GM21723 (cell line): Measurements from ENCODE around the gene PCDHGA5.
"Not testable (repeated sequence)": the region's sequence is repeated elsewhere in the genome, so short reads cannot be mapped to it uniquely, and the experiment has no call there.

Experiments
- ATAC-seq: cut with Tn5 transposase; IDR thresholded peaks from one replicate; pipeline ENCODE4 v1.9.1; 2021; ENCODE audit warnings: mild to moderate bottlenecking, moderate library complexity; ENCODE audit not compliant: unreplicated experiment

The PCDHGA5 gene

DNA sequence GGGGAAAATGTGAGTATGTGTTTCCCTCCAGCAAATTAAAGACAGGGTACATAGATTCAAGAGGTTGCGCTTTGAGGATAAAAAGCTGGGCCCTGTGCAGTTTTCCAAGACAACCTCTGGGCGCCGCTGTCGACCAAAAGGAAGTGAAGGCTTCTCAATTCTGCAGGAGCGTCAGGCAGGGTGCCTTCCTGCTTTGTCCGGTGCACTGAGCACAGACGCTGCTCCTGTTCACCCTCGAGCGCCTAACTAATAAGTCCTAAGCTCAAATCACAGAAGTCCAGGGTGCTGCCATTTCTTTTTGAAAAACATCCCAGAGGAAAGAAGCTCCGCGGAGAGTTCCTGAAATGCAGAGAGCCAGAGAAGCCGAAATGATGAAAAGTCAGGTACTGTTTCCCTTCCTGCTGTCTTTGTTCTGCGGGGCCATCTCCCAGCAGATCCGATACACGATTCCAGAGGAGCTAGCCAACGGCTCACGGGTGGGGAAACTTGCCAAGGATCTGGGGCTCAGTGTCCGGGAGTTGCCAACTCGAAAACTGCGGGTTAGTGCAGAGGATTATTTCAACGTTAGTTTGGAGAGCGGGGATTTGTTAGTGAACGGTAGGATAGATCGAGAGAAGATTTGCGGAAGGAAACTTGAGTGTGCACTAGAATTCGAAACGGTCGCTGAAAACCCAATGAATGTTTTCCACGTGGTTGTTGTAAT is 13.9 kb upstream of the PCDHGA5 start, which contains the start of gene PCDHGB1:
Gene PCDHGB1 (plus strand): TSS at position 183 of the 703 bp plus-strand sequence. CDS start 162 bp downstream, at position 345.
- no peak for ATAC-seq

- no peak for ATAC-seq
Measured at GRCh38 chr5:141351591-141351990, 12.4 kb upstream of the PCDHGA5 start.

- no peak for ATAC-seq
Measured at GRCh38 chr5:141354900-141355469, 9.0 kb upstream of the PCDHGA5 start, which contains the start of gene PCDHGA4. Gene PCDHGA4, plus strand, starts transcription at chr5:141355021. Its CDS starts 87 bp downstream, at chr5:141355108.

- ATAC-seq = no peak
Measured at GRCh38 chr5:141355641-141356040, 8.3 kb upstream of the PCDHGA5 start.

GRCh38 chr5:141356133-141356532 is 7.8 kb upstream of the PCDHGA5 start:
- no peak for ATAC-seq

GRCh38 chr5:141356950-141357349 is 7.0 kb upstream of the PCDHGA5 start:
- ATAC-seq = no peak

- no peak for ATAC-seq
Measured at GRCh38 chr5:141359790-141360426, 4.1 kb upstream of the PCDHGA5 start, which contains the start of gene PCDHGB2. Gene PCDHGB2, plus strand, starts transcription at chr5:141359994. Its CDS starts 142 bp downstream, at chr5:141360136.

GRCh38 chr5:141360685-141361084 is 3.3 kb upstream of the PCDHGA5 start:
- ATAC-seq = no peak

DNA sequence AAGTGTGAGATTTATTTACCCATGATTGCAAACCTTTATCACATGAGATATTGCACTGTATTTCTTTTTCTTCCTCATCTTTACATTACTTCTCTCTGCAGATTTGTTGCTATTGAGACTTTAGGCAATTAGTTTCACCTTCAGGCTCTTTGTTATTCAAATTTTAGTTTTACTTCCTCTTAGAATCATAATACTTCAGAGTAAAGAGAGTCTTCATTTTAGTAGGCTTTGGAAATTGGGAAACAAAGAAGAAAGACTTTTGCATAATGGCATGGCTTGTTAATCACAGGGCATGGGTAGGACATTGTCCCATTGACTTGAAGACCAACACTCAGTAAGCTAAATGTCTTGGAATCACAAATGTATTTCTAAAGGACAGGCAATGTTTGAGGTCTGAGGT is 1.2 kb upstream of the PCDHGA5 start:
- no peak for ATAC-seq

DNA sequence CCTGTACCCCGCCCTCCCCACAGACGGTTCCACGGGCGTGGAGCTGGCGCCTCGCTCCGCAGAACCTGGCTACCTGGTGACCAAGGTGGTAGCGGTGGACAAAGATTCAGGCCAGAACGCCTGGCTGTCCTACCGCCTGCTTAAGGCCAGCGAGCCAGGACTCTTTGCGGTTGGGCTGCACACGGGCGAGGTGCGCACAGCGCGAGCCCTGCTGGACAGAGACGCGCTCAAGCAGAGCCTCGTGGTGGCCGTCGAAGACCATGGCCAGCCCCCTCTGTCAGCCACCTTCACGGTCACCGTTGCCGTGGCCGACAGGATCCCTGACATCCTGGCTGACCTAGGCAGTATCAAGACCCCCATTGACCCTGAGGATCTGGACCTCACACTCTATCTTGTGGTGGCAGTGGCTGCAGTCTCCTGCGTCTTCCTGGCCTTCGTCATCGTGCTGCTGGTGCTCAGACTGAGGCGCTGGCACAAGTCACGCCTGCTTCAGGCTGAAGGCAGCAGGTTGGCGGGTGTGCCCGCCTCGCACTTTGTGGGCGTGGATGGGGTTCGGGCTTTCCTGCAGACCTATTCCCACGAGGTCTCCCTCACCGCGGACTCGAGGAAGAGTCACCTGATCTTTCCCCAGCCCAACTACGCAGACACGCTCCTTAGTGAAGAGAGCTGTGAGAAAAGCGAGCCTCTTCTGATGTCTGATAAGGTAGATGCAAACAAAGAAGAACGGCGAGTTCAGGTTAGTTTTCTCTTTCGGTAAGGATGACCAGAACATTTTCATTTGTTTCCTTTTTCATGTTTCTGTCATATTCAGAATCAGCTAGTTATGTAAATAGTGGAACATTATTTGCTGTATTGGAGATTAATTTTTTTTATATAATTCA is 2.3 kb downstream of the PCDHGA5 start:
- no peak for ATAC-seq

- peak; percentile 97 for ATAC-seq
Measured at GRCh38 chr5:141369994-141370848, 6.3 kb downstream of the PCDHGA5 start, which contains the start of gene PCDHGB3. Gene PCDHGB3, plus strand, starts transcription at chr5:141370242. Its CDS starts 153 bp downstream, at chr5:141370395.

GRCh38 chr5:141371572-141372475 is 7.9 kb downstream of the PCDHGA5 start:
- ATAC-seq = no peak

- ATAC-seq = no peak
Measured at GRCh38 chr5:141373673-141374317, 9.8 kb downstream of the PCDHGA5 start, which contains the start of gene PCDHGA6. Gene PCDHGA6, plus strand, starts transcription at chr5:141373891. Its CDS starts 193 bp downstream, at chr5:141374084.

- no peak for ATAC-seq
Measured at GRCh38 chr5:141374627-141375026, 10.7 kb downstream of the PCDHGA5 start.

DNA sequence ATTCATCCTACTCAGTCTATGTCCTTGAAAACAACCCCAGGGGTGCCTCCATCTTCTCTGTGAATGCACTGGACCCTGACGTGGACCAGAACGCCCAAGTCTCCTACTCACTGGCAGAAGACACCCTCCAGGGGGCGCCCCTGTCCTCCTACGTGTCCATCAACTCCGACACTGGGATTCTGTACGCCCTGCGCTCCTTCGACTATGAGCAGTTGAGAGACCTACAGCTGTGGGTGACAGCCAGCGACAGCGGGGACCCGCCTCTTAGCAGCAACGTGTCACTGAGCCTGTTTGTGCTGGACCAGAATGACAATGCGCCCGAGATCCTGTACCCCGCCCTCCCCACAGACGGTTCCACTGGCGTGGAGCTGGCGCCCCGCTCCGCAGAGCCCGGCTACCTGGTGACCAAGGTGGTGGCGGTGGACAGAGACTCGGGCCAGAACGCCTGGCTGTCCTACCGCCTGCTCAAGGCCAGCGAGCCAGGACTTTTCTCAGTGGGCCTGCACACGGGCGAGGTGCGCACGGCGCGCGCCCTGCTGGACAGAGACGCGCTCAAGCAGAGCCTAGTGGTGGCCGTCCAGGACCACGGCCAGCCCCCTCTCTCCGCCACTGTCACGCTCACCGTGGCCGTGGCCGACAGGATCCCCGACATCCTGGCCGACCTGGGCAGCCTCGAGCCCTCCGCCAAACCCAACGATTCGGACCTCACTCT is 11.6 kb downstream of the PCDHGA5 start:
- not testable (repeated sequence) for ATAC-seq

DNA sequence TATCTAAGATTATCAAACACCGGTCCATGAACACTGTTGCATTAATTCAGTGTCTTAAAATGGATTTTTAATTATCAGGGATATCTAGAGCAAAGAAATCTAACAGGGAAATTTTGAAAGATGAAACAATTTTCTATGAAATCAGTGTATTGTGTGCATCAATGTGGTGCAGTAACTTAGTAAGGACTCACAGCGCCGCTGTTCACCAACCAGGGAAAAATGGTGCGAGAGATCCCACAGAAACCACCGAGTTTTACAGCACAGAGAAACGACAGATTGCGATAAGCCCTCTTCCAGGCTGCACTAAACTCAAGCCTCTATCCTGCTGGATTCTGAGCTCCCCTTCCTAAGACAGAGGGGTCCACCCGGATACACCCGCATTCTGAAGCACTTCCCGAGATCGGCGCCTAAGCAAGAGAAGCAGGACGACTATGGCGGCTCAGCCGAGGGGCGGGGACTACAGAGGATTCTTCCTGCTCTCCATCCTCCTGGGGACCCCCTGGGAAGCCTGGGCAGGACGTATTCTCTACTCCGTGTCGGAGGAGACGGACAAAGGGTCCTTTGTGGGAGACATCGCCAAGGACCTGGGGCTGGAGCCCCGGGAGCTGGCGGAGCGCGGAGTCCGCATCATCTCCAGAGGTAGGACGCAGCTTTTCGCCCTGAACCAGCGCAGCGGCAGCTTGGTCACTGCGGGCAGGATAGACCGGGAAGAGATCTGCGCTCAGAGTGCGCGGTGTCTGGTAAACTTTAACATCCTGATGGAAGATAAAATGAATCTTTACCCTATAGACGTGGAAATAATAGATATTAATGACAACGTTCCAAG is 18.7 kb downstream of the PCDHGA5 start, which contains the start of gene PCDHGA7:
Gene PCDHGA7 (plus strand): TSS at position 274 of the 826 bp plus-strand sequence. CDS start 158 bp downstream, at position 432.
- ATAC-seq = no peak
